Keratinocyte (primary cell): ENCODE measurements around the gene PRKAR2B. TPM values are rescaled to one million over a fixed set of nuclear protein-coding genes. Genes with fewer than 3 reads are reported as not detected.

Experiments used
- DNase-seq: peaks from one replicate; pipeline ENCODE4 v3.0.0-alpha.2; 2011; ENCODE audit warnings: low read depth, missing footprints, low spot score
- FAIRE-seq: peaks from 2 replicates; lab custom pipeline; 2011; peaks lifted over from hg19 to GRCh38; lab: Jason Lieb, UNC
- H2AFZ ChIP-seq: 2 replicates; pipeline ENCODE4 v1.6.0; 2012; ENCODE audit warnings: low read length, control low read depth, inconsistent platforms; ENCODE audit not compliant: control insufficient read depth
- H3K27ac ChIP-seq: 2 replicates; pipeline ENCODE4 v1.5.1; 2011; ENCODE audit warnings: low read length; ENCODE audit not compliant: control insufficient read depth, insufficient read depth
- H3K27me3 ChIP-seq: 3 replicates; pipeline ENCODE4 v1.6.0; 2011; ENCODE audit warnings: low read length; ENCODE audit not compliant: control insufficient read depth, insufficient read depth; ENCODE audit errors: extremely low read depth
- H3K36me3 ChIP-seq, 2 experiments: 2 replicates in 1 of 2; 3 replicates in 1 of 2; pipeline ENCODE4 v1.5.1; 2011; ENCODE audit warnings: low read length in 2 of 2, mild to moderate bottlenecking in 1 of 2; ENCODE audit not compliant: control insufficient read depth in 2 of 2, insufficient read depth in 2 of 2; ENCODE audit errors: extremely low read depth in 1 of 2
- H3K4me1 ChIP-seq: 3 replicates; pipeline ENCODE4 v1.5.1; 2011; ENCODE audit warnings: low read length; ENCODE audit not compliant: control insufficient read depth, insufficient read depth; ENCODE audit errors: extremely low read depth
- H3K4me2 ChIP-seq: 3 replicates; pipeline ENCODE4 v1.6.0; 2011; ENCODE audit warnings: low read depth, low read length; ENCODE audit not compliant: control insufficient read depth, insufficient read depth; ENCODE audit errors: extremely low read depth
- H3K4me3 ChIP-seq, 3 experiments: fragments of 200-600 bp in 1 of 3; sonication (generic) in 1 of 3; 2 replicates in 2 of 3; 3 replicates in 1 of 3; pipeline ENCODE4 v1.5.1; 2011 to 2016; ENCODE audit warnings: low read length in 3 of 3, mild to moderate bottlenecking in 3 of 3, control low read depth in 2 of 3, inconsistent platforms in 1 of 3, low read depth in 1 of 3, mixed read lengths in 1 of 3, mixed run types in 1 of 3, moderate library complexity in 1 of 3; ENCODE audit not compliant: control insufficient read depth in 2 of 3, insufficient read depth in 2 of 3; ENCODE audit errors: extremely low read depth in 1 of 3
- H3K79me2 ChIP-seq: 2 replicates; pipeline ENCODE4 v1.6.0; 2012; ENCODE audit warnings: low read length; ENCODE audit not compliant: control insufficient read depth, insufficient read depth
- H3K9ac ChIP-seq: 3 replicates; pipeline ENCODE4 v1.6.0; 2011; ENCODE audit warnings: low read length; ENCODE audit not compliant: control insufficient read depth, insufficient read depth; ENCODE audit errors: extremely low read depth
- H3K9me1 ChIP-seq: 3 replicates; pipeline ENCODE4 v1.6.0; 2011; ENCODE audit warnings: low read length; ENCODE audit not compliant: control insufficient read depth, insufficient read depth; ENCODE audit errors: extremely low read depth
- H3K9me3 ChIP-seq: 2 replicates; pipeline ENCODE4 v1.5.1; 2012; ENCODE audit warnings: low read depth, low read length; ENCODE audit not compliant: control insufficient read depth
- H4K20me1 ChIP-seq: 3 replicates; pipeline ENCODE4 v1.6.0; 2011; ENCODE audit warnings: low read length; ENCODE audit not compliant: control insufficient read depth, insufficient read depth; ENCODE audit errors: extremely low read depth
- CTCF ChIP-seq, 3 experiments: IDR thresholded peaks in 1 of 3; conservative IDR thresholded peaks in 1 of 3; optimal IDR thresholded peaks in 1 of 3; 2 replicates in 2 of 3; 3 replicates in 1 of 3; pipeline versions ENCODE3 to v1.5.1; 2011; ENCODE audit warnings: low read length in 3 of 3, mild to moderate bottlenecking in 3 of 3, moderate library complexity in 2 of 3, control low read depth in 1 of 3, inconsistent platforms in 1 of 3; ENCODE audit not compliant: insufficient read depth in 2 of 3; ENCODE audit errors: extremely low read depth in 1 of 3
- EZH2 ChIP-seq: IDR thresholded peaks from one replicate; pipeline ENCODE4 v1.6.1; 2012; ENCODE audit warnings: inconsistent platforms, mild to moderate bottlenecking, low read length, moderate library complexity
- dilution Hi-C: fragments of 300-500 bp; cut with MboI; formaldehyde crosslinking; loops from one replicate; pipeline ENCODE4 v1.7.0; 2020; ENCODE audit warnings: low sequenced_read_pairs; ENCODE audit not compliant: extremely low pct_ligation_motif_present
- polyA plus RNA-seq, 5 experiments: library from polyadenylated mRNA; depleted of rRNA in 3 of 5; stranded (reverse) in 3 of 5; stranded (forward) in 1 of 5; unstranded in 1 of 5; fragments of >200 nt; gene quantifications; 1 replicate in 1 of 5; 2 replicates in 3 of 5; 3 replicates in 1 of 5; pipeline versions ENCODE4 v1.2.1 to v1.2.3, GENCODE V29; 2011 to 2012; ENCODE audit warnings: missing spikeins in 2 of 5, low read depth in 1 of 5, low replicate concordance in 1 of 5

Gene PRKAR2B
- polyA plus RNA-seq, 1 donor (not counting 4 experiments of a cell fraction or from before 2014, with no cell fraction given) = 0.01 TPM

DNA sequence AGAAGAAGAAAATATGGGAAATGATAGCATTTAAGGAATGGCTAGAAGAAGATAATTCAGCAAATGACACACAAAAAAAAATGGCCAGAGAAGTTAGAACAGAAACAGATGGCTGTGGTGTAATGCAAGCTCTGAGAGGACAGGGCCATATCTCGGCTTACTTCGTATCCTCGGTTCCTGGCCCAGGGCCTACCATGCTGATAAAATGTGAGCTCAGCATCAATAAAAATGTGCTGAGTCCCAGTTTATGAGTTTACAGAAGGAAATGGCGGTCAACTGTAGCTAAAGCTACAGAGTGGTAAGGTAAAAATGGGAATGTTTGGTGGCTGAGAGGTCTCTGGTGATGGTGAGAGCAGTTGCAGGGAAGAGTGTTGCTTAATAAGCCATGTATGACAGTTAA lies 165.1 kb downstream of the PRKAR2B start:
- Histone ChIP-seq H3K9me1 (no peaks in the 10 kb centered on the region), H3K9ac (no peak overlapping the region), H3K27ac (no peak overlapping the region), H3K36me3 (peaks cover 0 to 9% of the 10 kb centered on the region in 2 experiments), H3K4me2 (no peak overlapping the region), H3K27me3 (no peaks in the 10 kb centered on the region), H4K20me1 (no peaks in the 10 kb centered on the region), H3K79me2 (no peaks in the 10 kb centered on the region), H3K4me1 (no peaks in the 10 kb centered on the region), H3K9me3 (no peaks in the 10 kb centered on the region), H3K4me3 (no peak overlapping the region), H2AFZ (no peak overlapping the region)
- FAIRE-seq (no peak), DNase-seq (no peak)
- dilution Hi-C loops = no loop called here
- TF ChIP-seq EZH2 (no peak), CTCF (optimal IDR thresholded peaks at IDR 0.05 in 1 of 3, IDR thresholded peaks at IDR 0.05 in 1 of 3, conservative IDR thresholded peaks at IDR 0.05 in 1 of 3; ENCODE audit: extremely low read depth in 1 of 3, insufficient read depth in 2 of 3, low read length in 3 of 3) (no peak)

- H3K27me3 ChIP-seq = no peaks in the 10 kb centered on the region
- H3K36me3 ChIP-seq = peaks cover 0 to 9% of the 10 kb centered on the region in 2 experiments
- H3K4me1 ChIP-seq = no peaks in the 10 kb centered on the region
- no peak overlapping the region for H3K27ac ChIP-seq
- no peaks in the 10 kb centered on the region for H3K9me1 ChIP-seq
- H3K9ac ChIP-seq = no peak overlapping the region
- no peaks in the 10 kb centered on the region for H4K20me1 ChIP-seq
- FAIRE-seq (no peak), DNase-seq (no peak)
- no peak overlapping the region for H3K4me3 ChIP-seq
- H3K9me3 ChIP-seq = no peaks in the 10 kb centered on the region
- no peak overlapping the region for H3K4me2 ChIP-seq
- TF ChIP-seq EZH2 = no peak
- TF ChIP-seq CTCF (optimal IDR thresholded peaks at IDR 0.05 in 1 of 3, IDR thresholded peaks at IDR 0.05 in 1 of 3, conservative IDR thresholded peaks at IDR 0.05 in 1 of 3; ENCODE audit: extremely low read depth in 1 of 3, insufficient read depth in 2 of 3, low read length in 3 of 3) = no peak
- no peak overlapping the region for H2AFZ ChIP-seq
- dilution Hi-C loops = no loop called here
- no peaks in the 10 kb centered on the region for H3K79me2 ChIP-seq
Measured at GRCh38 chr7:107210400-107210799, 165.9 kb downstream of the PRKAR2B start.

Other genes starting within 250 kb of the PRKAR2B start
- gene PIK3CG, start 179.4 kb upstream of the PRKAR2B start, polyA plus RNA-seq = not detected in 3 replicates
- 26.3 to 42.8 TPM (median 36.3 TPM) in 3 replicates for gene HBP1, start 124.3 kb downstream of the PRKAR2B start, polyA plus RNA-seq